GM18520 (cell line): ENCODE results near the gene GM2A.
A peak's percentile ranks its signal among the peaks of the same experiment; 100 is the strongest.
"Not testable (repeated sequence)": the region's sequence is repeated elsewhere in the genome, so short reads cannot be mapped to it uniquely, and the experiment has no call there.

Experiments
- ATAC-seq: cut with Tn5 transposase; IDR thresholded peaks from one replicate; pipeline ENCODE4 v1.9.1; 2021; ENCODE audit not compliant: unreplicated experiment

The GM2A gene

GRCh38 chr5:151251001-151251551 lies 1.9 kb upstream of the GM2A start:
- no peak for ATAC-seq

GRCh38 chr5:151251621-151252020 lies 1.4 kb upstream of the GM2A start:
- no peak for ATAC-seq

GRCh38 chr5:151253605-151253950 lies 593 bp downstream of the GM2A start:
- ATAC-seq = no peak

GRCh38 chr5:151254556-151254955 lies 1.6 kb downstream of the GM2A start:
- no peak for ATAC-seq

GRCh38 chr5:151254990-151255389 lies 2.0 kb downstream of the GM2A start:
- not testable (repeated sequence) for ATAC-seq

- peak; percentile 28 for ATAC-seq
Measured at GRCh38 chr5:151255621-151256286, 2.8 kb downstream of the GM2A start.

GRCh38 chr5:151257731-151258181 lies 4.8 kb downstream of the GM2A start:
- no peak for ATAC-seq

- ATAC-seq = no peak
Measured at GRCh38 chr5:151258201-151258611, 5.2 kb downstream of the GM2A start.

GRCh38 chr5:151258816-151259215 lies 5.8 kb downstream of the GM2A start:
- no peak for ATAC-seq

GRCh38 chr5:151259931-151260330 lies 6.9 kb downstream of the GM2A start:
- ATAC-seq = no peak

- ATAC-seq = no peak
Measured at GRCh38 chr5:151262532-151262931, 9.5 kb downstream of the GM2A start.

- ATAC-seq = no peak
Measured at GRCh38 chr5:151264113-151264512, 11.1 kb downstream of the GM2A start.

- ATAC-seq = no peak
Measured at GRCh38 chr5:151267491-151268260, 14.7 kb downstream of the GM2A start.

GRCh38 chr5:151270599-151270998 lies 17.6 kb downstream of the GM2A start:
- ATAC-seq = peak; percentile 96

- no peak for ATAC-seq
Measured at GRCh38 chr5:151271336-151271735, 18.4 kb downstream of the GM2A start.

- ATAC-seq = no peak
Measured at GRCh38 chr5:151274666-151275065, 21.7 kb downstream of the GM2A start.

- ATAC-seq = no peak
Measured at GRCh38 chr5:151275803-151276202, 22.8 kb downstream of the GM2A start.

- ATAC-seq = no peak
Measured at GRCh38 chr5:151278845-151279244, 25.9 kb downstream of the GM2A start.

GRCh38 chr5:151280443-151280842 lies 27.5 kb downstream of the GM2A start:
- ATAC-seq = no peak

- no peak for ATAC-seq
Measured at GRCh38 chr5:151281001-151281639, 28.1 kb downstream of the GM2A start.

- no peak for ATAC-seq
Measured at GRCh38 chr5:151283120-151283825, 30.3 kb downstream of the GM2A start.
